Measurements from ENCODE around the gene STOX1. TPM values are rescaled to one million over a fixed set of nuclear protein-coding genes. Genes with fewer than 3 reads are reported as not detected.
"Not testable (repeated sequence)": the region's sequence is repeated elsewhere in the genome, so short reads cannot be mapped to it uniquely, and the experiment has no call there.

The STOX1 gene
- total RNA-seq, 1 experiment from 2014 or later = 2.0 TPM

DNA sequence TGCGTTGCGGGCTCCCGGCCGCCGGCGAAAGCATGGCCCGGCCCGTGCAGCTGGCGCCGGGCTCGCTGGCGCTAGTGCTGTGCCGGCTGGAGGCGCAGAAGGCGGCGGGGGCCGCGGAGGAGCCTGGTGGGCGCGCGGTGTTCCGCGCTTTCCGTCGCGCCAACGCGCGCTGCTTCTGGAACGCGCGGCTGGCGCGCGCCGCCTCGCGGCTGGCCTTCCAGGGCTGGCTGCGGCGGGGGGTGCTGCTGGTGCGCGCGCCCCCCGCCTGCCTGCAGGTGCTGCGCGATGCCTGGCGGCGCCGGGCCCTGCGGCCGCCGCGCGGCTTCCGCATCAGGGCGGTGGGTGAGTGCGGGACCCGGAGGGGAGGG is 245 bp downstream of the STOX1 start:
- DNase-seq (ENCODE audit: low read depth, low spot score); in situ Hi-C loops (cut with HindIII; ENCODE audit: low pct_unique_long_range_greater_than_20kb, low sequenced_read_pairs): not testable (repeated sequence)

DNA sequence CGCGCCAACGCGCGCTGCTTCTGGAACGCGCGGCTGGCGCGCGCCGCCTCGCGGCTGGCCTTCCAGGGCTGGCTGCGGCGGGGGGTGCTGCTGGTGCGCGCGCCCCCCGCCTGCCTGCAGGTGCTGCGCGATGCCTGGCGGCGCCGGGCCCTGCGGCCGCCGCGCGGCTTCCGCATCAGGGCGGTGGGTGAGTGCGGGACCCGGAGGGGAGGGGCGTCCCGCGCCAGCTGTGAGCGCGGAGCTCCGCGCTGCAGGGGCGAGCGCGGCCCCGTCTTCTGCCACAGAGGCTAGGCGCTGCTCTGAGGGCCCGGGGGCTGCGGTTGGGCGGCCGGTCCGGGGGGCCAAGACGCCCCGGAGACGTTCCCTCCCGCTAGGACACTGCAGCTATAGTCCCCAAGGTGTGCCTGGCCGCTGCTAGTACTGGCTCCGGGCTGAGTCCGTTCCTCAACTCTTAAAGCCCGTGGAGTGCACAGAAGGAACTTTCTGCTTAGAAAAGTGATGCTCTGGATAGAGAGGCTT is 811 bp downstream of the STOX1 start:
- in situ Hi-C loops (cut with HindIII; ENCODE audit: low pct_unique_long_range_greater_than_20kb, low sequenced_read_pairs); DNase-seq (ENCODE audit: low read depth, low spot score): not testable (repeated sequence)

DNA sequence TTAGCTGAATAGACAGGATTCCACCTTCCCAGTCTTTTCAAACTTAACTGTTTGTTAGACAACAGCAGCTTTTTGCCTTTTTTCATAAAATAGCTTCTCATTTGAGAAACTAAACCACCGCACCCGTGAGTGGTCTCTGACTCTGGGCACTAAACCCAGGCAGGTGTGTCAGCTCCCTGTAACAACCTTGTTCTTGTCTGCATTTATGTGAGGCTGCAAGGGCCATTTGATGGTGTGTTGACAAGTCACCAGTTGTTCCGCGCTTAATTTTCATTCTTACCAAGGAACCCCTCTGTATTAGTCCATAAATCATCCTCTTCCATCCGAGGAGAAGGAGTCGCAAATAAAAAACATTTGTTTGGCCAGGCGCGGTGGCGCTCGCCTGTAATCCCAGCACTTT is 1.5 kb downstream of the STOX1 start:
- in situ Hi-C loops (cut with HindIII; ENCODE audit: low pct_unique_long_range_greater_than_20kb, low sequenced_read_pairs) = no loop called here
- DNase-seq (ENCODE audit: low read depth, low spot score) = no peak

DNA sequence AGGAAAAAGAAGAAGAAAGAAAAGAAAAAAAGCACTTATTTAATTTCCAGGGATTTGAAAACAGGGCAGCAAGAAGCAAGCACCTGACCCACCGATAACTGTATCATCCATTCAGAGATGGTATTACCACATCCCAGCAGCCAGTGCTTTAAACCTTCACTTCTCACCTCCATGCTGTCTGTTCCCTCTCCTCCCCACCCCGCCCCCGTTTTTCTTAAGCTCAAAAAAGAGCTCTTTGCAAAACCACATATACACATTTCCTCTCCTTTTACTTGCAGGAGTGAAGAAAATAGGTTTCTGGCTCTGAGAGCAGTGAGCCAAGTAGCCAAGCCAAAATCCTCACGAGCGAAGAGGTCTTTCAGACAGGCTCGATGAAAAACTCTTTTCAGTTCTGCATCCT is 2.2 kb downstream of the STOX1 start:
- in situ Hi-C loops (cut with HindIII; ENCODE audit: low pct_unique_long_range_greater_than_20kb, low sequenced_read_pairs) = no loop called here
- no peak for DNase-seq (ENCODE audit: low read depth, low spot score)

DNA sequence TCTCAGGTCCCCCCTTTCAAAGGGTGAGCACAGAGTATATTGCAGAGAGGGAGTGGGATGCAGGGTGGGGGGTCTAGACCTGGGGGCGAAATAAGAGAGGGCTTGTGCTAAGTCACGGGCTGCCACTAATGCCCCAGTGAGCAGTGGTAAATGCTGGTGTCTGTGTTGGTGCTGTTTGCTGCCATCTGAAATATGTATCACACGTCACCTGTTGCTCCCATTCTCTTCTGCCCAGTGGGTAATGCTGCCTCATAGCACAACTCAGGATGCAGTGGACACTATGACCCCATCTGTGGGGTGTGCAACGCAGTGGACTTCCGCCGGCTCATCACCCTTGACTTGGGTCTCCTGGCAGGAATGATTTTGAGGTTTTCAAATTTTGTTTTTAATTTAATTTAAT is 2.6 kb downstream of the STOX1 start:
- no peak for DNase-seq (ENCODE audit: low read depth, low spot score)
- in situ Hi-C loops (cut with HindIII; ENCODE audit: low pct_unique_long_range_greater_than_20kb, low sequenced_read_pairs) = no loop called here

DNA sequence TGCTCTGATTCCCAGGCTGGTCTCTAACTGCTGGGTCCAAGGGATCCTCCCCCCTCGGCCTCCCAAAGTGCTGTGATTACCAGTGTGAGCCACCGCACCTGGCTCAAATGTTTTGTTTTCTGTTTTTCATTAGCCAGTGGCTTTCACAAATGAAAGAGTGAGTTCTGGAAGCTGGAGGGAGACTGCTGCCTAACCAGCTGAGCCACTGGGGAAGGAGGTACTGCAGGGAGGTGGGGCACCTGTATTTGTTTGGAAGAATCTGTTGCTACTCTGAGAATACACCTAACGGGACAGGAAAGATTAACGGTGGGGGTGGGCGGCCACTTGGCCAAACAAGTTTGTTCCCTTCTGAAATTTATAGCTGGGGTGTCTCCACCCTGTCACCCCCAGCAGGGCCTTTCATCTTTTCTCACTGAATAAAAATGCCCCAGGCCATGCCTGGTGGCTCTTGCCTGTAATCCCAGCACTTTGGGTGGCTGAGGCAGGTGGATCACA is 4.7 kb downstream of the STOX1 start:
- in situ Hi-C loops (cut with HindIII; ENCODE audit: low pct_unique_long_range_greater_than_20kb, low sequenced_read_pairs) = no loop called here
- DNase-seq (ENCODE audit: low read depth, low spot score) = no peak

DNA sequence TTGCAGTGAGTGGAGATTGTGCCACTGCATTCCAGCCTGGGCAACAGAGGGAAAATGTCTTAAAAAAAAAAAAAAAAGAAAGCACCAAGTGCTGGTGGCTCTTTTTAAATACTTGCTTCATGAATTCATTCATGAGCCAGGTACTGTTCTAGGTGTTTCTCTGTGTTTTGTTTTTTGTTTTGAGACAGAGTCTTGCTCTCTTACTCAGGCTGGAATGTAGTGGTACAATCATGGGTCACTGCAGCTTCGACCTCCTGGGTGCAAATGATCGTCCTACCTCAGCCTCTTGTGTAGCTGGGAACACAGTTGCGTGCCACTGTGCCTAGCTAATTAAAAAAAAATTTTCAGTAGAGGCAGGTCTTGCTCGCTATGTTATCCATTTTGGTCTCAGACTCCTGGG is 5.3 kb downstream of the STOX1 start:
- no peak for DNase-seq (ENCODE audit: low read depth, low spot score)
- in situ Hi-C loops (cut with HindIII; ENCODE audit: low pct_unique_long_range_greater_than_20kb, low sequenced_read_pairs) = no loop called here

DNA sequence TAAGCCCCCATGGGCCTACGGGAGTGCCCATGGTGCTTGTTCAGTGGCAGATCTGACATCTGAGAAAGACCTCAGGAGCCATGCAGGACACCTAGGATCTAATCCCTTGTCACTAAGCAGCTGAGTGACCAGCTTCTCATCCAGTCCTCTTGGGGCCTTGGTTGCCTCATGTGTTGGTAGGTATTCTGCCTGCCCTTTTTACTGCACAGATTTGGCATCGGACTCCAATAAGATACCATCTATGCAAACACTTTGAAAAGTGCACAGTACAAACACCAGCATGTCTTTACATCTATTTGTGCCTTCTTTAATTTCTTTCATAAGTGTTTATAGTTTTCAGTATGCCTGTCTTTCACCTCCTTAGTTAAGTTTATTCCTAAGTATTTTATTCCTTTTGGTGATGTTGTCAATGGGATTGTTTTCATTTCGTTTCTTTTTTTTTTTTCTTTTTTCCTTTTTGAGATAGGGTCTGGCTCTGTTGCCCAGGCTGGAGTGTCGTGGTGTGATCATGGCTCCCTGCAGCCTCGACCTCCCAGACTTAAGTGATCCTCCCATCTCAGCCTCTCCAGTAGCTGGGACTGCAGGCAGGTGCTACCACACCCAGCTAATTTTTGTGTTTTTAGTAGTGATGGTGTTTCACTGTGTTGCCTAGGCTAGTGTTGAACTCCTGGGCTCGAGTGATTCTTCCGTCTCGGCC is 10.4 kb downstream of the STOX1 start:
- in situ Hi-C loops (cut with HindIII; ENCODE audit: low pct_unique_long_range_greater_than_20kb, low sequenced_read_pairs) = no loop called here
- DNase-seq (ENCODE audit: low read depth, low spot score) = no peak

DNA sequence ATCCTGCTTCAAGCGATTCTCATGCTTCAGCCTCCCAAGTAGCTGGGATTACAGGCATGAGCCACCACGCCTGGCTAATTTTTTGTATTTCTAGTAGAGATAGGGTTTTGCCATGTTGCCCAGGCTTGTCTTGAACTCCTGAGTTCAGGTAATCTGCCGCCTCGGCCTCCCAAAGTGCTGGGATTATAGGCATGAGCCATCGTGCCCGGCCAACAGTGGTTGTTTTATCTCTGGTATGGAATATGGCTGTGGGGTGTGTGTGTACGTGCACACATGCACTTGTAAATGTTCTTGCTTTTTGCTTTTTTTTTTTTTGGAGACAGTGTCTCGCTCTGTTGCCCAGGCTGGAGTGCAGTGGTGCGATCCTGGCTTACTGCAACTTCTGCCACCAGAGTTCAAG is 13.3 kb downstream of the STOX1 start:
- DNase-seq (ENCODE audit: low read depth, low spot score); in situ Hi-C loops (cut with HindIII; ENCODE audit: low pct_unique_long_range_greater_than_20kb, low sequenced_read_pairs): not testable (repeated sequence)

DNA sequence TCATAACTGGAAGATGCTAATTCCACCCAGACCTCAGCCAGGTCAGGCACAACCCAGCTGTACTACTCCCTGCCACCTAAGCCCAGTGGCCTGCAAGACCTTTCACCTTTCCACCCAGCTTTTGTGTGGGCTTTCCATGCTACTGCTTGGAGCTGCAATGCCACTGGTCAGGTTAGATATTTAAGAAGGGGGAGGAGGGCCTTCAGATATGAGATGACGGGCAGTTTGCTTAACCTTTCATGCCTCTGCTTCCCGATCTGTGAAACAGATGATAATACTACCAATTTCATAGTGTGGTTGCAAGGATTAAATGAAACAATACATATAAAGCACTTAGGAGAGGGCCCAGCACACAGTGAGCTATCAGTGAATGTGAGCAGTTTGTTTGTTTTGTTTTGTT is 20.9 kb downstream of the STOX1 start:
- in situ Hi-C loops (cut with HindIII; ENCODE audit: low pct_unique_long_range_greater_than_20kb, low sequenced_read_pairs) = no loop called here
- DNase-seq (ENCODE audit: low read depth, low spot score) = no peak

DNA sequence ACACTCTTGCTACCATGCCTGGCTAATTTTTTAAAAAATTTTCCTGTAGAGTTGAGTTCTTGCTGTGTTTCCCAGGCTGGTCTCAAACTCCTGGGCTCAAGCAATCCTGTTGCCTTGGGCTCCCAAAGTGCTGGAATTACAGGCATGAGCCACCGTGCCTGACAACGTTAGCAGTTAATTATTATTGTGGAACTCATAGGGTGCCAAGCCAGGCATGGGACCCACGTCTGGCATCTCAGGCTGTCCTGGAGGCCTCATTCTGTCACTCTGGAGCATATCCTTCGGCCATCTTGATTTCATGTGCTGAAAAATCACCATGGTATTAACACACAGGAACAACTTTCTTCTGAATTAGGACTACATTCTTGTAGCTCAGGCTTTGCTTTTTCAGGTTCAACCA is 21.5 kb downstream of the STOX1 start:
- no peak for DNase-seq (ENCODE audit: low read depth, low spot score)

DNA sequence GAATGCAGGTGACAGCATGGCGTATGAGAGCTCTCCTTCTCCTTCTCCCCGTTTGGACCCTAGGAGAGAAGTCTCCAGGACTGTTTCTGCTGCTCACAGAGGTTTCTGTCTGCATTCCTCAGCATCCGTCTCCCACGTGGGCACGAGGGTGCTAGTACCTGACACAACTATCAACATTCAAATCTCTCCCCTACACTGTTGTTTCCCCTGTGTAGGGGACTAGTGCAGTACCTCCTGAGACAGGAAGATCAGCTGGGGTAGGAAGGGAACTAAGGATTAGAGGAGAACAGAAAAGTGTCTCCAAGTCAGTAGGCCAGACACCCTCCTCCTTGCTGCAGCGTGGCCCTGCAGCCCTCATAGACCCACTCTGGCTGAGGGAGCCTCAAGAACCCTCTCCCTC is 29.0 kb downstream of the STOX1 start:
- no peak for DNase-seq (ENCODE audit: low read depth, low spot score)
- in situ Hi-C loops (cut with HindIII; ENCODE audit: low pct_unique_long_range_greater_than_20kb, low sequenced_read_pairs) = no loop called here

More for the DNA sequence above, 21.5 kb downstream of the STOX1 start:
- in situ Hi-C loops (cut with HindIII; ENCODE audit: low pct_unique_long_range_greater_than_20kb, low sequenced_read_pairs) = no loop called here

DNA sequence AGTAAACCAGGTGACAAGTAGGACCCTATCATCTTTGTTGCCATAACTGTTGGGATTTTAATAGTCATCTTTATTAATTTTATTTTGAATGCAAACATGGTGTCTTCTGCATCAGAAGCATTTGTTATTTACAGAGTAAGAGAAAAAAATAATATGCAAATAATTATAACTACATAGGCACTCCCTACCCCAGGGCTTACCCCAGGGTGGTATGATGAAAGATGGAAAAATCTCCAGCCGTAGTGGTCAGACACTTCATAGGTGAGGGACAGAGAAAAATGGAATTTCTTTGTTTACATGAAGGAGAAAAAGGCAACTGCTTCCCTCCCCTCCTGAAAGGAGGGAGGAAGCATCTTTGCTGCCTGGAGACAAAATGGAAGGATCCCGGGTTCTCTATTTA is 29.7 kb downstream of the STOX1 start:
- in situ Hi-C loops (cut with HindIII; ENCODE audit: low pct_unique_long_range_greater_than_20kb, low sequenced_read_pairs) = no loop called here
- no peak for DNase-seq (ENCODE audit: low read depth, low spot score)

DNA sequence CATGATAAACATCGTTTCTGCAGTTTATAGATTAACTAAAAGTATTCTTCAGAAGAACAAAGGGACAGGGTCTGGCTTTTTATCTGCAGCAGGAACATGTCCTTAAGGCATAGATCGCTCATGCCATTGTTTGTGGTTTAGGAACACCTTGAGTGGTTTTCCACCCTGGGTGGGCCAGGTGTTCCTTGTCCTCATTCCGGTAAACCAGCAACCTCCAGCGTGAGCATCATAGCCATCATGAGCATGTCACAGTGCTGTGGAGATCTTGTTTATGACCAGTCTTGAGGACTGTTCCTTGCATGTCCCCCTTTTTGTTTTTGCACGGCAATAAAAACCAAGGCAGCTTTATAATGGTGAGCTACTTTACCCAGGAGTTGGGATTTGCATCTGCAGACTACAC is 33.9 kb downstream of the STOX1 start:
- no peak for DNase-seq (ENCODE audit: low read depth, low spot score)
- in situ Hi-C loops (cut with HindIII; ENCODE audit: low pct_unique_long_range_greater_than_20kb, low sequenced_read_pairs) = no loop called here

DNA sequence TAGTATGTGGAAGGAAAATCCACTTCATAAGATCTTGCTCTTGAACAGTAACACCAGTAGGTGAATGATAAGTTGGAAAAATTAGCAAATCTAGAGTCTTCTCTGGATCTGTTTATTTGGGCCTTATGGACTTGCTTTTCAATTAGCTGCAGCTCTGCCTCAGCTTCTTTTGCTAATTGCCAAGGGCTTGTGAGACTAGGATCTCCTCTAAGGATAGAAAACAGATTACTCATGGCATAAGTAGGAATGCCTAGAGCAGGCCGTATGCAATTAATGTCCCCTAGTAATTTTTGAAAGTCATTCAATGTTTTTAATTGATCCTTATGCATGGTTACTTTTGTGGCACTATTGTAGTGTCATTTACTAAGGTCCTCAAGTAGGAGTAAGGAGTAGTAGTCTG is 37.3 kb downstream of the STOX1 start:
- in situ Hi-C loops (cut with HindIII; ENCODE audit: low pct_unique_long_range_greater_than_20kb, low sequenced_read_pairs) = no loop called here
- no peak for DNase-seq (ENCODE audit: low read depth, low spot score)

DNA sequence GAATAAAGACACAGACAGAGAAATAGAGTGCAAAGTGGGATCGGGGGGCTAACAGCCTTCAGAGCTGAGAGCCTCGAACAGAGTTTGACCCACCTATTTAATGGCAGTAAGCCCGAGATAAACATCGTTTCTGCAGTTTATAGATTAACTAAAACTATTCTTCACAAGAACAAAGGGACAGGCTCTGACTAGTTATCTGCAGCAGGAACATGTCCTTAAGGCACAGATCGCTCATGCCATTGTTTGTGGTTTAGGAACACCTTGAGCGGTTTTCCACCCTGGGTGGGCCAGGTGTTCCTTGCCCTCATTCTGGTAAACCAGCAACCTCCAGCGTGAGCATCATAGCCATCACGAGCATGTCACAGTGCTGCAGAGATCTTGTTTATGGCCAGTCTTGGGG is 40.8 kb downstream of the STOX1 start:
- in situ Hi-C loops (cut with HindIII; ENCODE audit: low pct_unique_long_range_greater_than_20kb, low sequenced_read_pairs); DNase-seq (ENCODE audit: low read depth, low spot score): not testable (repeated sequence)

DNA sequence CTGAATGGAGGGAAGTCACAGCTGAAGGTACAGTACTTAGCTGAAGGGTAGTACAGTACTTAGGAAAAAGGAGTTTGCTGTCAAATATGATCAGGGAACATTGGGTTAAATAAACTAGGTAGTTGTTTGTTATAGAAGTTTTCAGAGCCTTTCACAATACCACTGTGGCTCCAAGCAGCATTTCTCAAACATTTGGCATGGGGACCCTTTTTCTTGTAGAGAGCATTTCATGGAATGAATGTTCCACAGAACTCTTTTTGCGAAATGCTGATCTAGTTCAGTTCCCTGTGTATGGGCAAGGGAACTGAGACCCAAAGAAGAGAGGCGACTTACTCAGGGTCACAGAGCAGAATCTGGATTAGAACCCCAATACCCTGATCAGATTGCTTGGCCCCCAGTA is 42.3 kb downstream of the STOX1 start:
- DNase-seq (ENCODE audit: low read depth, low spot score) = no peak
- in situ Hi-C loops (cut with HindIII; ENCODE audit: low pct_unique_long_range_greater_than_20kb, low sequenced_read_pairs) = no loop called here

DNA sequence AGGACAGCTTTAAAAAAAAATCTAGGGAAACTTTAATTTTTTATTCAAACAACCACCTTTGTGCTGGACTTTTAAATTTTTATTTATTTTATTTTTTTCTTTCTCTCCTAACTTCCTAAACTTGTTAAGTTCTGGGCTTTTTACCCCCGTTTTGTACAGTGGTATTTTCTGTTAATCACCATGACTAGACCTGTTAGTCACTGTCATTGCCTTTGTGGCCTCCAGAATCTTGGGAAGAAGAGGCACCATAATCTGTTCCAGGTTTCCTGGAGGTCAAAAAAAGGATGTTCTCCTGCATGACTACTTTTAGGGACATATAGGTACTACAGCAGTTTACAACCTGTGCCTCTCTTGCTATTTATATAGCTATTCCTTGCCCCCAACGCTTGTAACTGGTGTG is 42.7 kb downstream of the STOX1 start:
- no peak for DNase-seq (ENCODE audit: low read depth, low spot score)
- in situ Hi-C loops (cut with HindIII; ENCODE audit: low pct_unique_long_range_greater_than_20kb, low sequenced_read_pairs) = no loop called here

DNA sequence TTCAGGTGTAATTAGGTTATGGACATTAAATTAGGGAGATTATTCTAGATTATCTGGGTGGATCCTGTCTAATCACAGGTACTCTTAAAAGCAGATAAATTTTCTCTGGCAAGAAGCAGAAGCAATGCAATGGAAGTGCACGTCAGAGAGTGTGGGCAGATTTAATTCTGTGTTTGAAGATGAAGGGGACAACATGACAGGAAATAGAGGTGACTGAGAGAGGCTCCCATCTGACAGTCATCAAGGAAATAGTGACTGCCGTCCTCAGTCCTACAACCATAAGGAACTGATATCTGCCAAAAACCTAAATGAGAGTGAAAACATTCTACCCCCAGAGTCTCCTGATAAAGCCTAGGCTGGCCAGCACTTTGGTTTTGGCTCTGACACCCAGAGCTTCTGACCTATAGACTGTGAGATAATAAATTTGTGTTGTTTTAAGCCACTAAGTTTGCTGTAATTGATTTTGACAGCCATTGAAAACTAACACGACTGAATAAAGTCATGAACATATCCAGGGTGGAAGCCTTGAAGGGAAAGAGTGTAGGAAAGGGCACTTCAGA is 43.3 kb downstream of the STOX1 start:
- no peak for DNase-seq (ENCODE audit: low read depth, low spot score)
- in situ Hi-C loops (cut with HindIII; ENCODE audit: low pct_unique_long_range_greater_than_20kb, low sequenced_read_pairs) = no loop called here
